NT2/D1 (cell line): ENCODE measurements around the gene ZCWPW1.

Experiments
- YY1 ChIP-seq: IDR thresholded peaks from 2 replicates; pipeline ENCODE4 v1.6.1; 2011; ENCODE audit not compliant: insufficient read length, insufficient read depth
- ZNF274 ChIP-seq: IDR thresholded peaks from 2 replicates; pipeline ENCODE4 v1.6.1; 2011; ENCODE audit warnings: mild to moderate bottlenecking, low read depth, low read length

GRCh38 chr7:100435401-100436304 lies 7.2 kb upstream of the ZCWPW1 start:
- TF ChIP-seq ZNF274 (no peak), YY1 (no peak)
